Rectal smooth muscle tissue (tissue), 1 donor: ENCODE data around the gene PPARGC1A.

Experiments
- H3K27ac ChIP-seq: one replicate; pipeline ENCODE4 v1.7.0; 2013; ENCODE audit warnings: low read depth, low read length, inconsistent platforms
- H3K27me3 ChIP-seq: one replicate; pipeline ENCODE4 v1.7.0; 2013; ENCODE audit warnings: low read length; ENCODE audit not compliant: control insufficient read depth, insufficient read depth
- H3K36me3 ChIP-seq: one replicate; pipeline ENCODE4 v1.7.0; 2013; ENCODE audit warnings: low read length; ENCODE audit not compliant: control insufficient read depth, insufficient read depth
- H3K4me1 ChIP-seq: one replicate; pipeline ENCODE4 v1.7.0; 2013; ENCODE audit warnings: low read length; ENCODE audit not compliant: control insufficient read depth, insufficient read depth
- H3K4me3 ChIP-seq: one replicate; pipeline ENCODE4 v1.7.0; 2013; ENCODE audit warnings: low read length
- H3K9ac ChIP-seq: one replicate; pipeline ENCODE4 v1.7.0; 2013; ENCODE audit warnings: low read length

The PPARGC1A gene

DNA sequence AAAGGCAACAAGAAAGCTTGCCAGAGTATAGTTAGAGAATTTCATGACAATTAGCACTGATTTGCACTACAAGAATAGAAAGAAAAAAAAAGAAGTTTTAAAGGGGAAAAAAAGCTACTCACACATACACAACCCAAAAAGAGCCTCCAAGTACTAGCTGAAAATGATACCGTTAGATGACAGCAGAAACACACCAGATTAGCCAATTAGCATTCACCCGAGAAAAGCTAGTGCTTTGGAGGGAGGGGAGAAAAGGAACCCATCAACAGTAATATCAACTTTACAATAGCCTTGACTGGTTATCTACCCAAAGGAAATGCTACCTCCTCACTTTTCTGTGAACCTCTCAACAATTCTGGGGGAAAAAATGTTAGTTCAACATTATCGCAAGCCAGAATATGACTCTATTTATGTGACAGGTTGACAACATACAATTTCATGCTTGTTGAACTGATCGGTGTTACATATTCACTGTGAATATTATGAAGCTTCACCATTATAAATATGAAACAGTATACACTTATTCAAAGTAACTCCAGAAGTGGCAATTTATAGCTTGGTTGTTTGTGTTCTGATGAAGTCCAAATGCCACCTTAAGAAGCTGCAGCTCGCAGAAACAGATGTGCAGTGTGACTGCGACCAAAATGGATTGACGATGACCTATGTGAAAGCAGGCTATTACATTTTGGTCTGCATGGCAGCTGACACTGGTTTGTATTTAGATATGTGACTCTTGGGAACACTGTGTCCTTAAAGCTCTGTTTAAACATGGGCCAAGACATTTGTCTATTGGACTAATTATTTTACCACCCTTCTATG is 15.9 kb downstream of the PPARGC1A start:
- H3K27ac ChIP-seq = no peak overlapping the region
- peaks cover 15% of the 10 kb centered on the region for H3K4me1 ChIP-seq

DNA sequence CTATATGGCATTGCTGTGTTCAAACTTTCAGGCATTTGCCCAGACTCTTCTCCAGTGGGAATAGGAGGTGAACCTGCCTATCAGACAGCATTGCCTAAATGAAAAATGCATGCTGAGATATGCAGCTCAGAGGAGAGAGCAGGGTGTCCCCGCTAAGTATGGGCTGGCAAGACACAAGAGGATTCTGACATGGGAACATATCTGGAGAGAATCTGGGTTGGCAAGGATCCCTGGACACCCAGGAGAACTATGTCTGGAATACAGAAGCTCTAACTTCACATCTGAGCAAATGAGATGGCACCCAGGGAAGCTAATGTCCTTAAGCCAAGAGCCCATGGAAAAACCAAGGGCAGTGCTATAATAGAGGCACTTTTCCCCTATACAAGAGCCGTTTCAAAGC is 18.4 kb downstream of the PPARGC1A start:
- no peaks in the 10 kb centered on the region for H3K36me3 ChIP-seq
- H3K9ac ChIP-seq = no peak overlapping the region
- H3K27ac ChIP-seq = no peak overlapping the region
- H3K4me1 ChIP-seq = peaks cover 4% of the 10 kb centered on the region
- H3K27me3 ChIP-seq = no peaks in the 10 kb centered on the region
- no peak overlapping the region for H3K4me3 ChIP-seq

More for the DNA sequence above, 15.9 kb downstream of the PPARGC1A start:
- Histone ChIP-seq H3K4me3 (no peak overlapping the region), H3K9ac (no peak overlapping the region), H3K36me3 (no peaks in the 10 kb centered on the region), H3K27me3 (no peaks in the 10 kb centered on the region)

DNA sequence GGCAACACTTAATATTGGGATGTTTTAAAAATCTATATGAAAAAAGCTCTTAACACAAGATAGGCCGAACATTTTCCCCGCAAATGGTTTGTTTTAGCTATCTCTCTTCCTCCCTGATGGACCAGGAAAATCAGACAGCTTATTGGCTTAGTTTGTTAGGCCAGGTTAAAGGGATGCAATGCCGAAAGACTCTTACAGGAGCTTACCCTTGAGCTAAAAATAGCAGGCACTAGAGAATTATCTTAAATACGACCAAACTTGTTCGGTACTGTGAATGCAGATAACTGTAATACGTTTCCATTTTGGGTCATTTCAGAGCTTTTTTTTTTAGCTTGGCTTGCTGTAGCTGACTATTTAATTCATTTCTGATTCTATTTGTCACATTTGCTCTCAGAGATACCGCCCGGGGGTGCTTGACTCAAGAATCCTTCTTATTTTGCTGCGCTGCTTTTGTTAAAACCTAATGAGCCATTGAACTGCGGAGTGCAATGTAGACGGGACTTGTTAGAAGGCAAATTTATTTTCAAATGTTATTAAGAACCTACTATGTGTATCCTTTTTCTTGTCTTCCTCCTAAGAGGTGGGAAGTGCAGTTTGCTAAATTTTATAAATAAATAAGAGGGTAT is 23.3 kb downstream of the PPARGC1A start:
- no peaks in the 10 kb centered on the region for H3K27me3 ChIP-seq
- H3K4me3 ChIP-seq = no peak overlapping the region
- H3K9ac ChIP-seq = no peak overlapping the region
- H3K36me3 ChIP-seq = no peaks in the 10 kb centered on the region
- no peak overlapping the region for H3K27ac ChIP-seq
- H3K4me1 ChIP-seq = no peaks in the 10 kb centered on the region

DNA sequence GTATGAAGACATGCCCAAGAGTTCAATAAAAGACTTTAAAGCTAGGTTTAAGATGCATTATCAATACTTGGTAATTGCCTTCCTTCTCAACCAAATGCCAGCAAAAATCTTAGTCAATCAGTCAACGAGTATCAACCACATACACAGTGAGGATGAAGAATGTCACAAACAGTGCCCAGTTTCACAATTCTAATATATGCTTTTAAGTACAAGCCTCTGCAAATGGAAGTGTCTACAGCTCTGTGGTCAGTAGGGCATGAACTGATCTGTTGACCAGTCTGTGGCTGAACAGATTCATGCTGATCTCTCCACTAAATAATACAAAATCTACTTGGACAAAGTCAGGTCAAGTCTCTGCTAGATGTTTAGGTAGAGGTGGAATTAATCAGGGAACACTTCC is 27.9 kb downstream of the PPARGC1A start:
- no peak overlapping the region for H3K27ac ChIP-seq
- H3K27me3 ChIP-seq = no peaks in the 10 kb centered on the region
- H3K4me1 ChIP-seq = no peaks in the 10 kb centered on the region
- H3K9ac ChIP-seq = no peak overlapping the region
- H3K4me3 ChIP-seq = no peak overlapping the region
- no peaks in the 10 kb centered on the region for H3K36me3 ChIP-seq

DNA sequence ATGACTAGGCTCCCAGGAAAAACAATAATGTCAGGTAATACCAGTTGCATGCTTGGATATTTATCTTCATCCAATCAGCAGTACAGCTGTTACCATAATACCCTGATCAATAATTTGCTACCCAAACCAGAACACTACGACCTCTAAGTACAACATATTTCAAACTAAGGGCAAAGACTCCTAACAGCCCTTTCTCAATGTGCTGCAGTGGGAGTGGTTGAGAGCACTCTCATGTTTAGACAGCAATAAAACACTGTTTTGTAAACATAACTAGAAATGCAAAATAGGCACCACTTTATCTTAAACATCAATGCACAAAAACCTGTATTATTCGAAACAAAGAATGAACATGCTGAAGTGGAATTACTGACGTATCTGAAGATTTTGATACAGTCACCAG is 28.9 kb downstream of the PPARGC1A start:
- H3K4me3 ChIP-seq = no peak overlapping the region
- no peak overlapping the region for H3K9ac ChIP-seq
- no peaks in the 10 kb centered on the region for H3K4me1 ChIP-seq
- H3K27me3 ChIP-seq = no peaks in the 10 kb centered on the region
- no peaks in the 10 kb centered on the region for H3K36me3 ChIP-seq
- no peak overlapping the region for H3K27ac ChIP-seq

DNA sequence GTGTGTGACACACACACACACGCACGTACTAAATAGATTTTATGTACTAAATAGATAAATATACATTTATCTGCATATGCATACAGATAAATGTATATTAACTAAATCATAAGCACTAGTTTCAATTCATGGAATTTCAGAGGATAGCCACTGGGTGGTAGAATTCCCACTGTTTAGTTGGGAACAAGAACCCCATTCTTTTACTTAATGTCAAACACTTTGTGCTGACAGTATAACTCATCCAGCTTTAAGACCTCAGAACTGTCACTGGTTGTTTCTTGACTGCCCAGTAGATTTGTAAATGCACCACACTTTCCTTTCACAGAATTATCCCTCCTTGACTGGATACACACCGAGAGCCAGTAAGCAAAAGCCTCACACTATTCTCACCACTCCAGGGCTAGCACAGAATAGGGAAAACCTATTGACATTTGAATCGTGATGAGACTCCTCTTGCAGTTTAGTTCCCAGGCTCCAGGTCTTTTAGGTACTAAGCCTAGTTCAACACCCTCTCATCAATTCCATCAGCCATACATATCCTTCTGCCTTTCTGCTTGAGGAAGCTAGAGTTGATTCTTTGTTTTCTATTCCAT is 32.4 kb downstream of the PPARGC1A start:
- no peak overlapping the region for H3K27ac ChIP-seq
- no peak overlapping the region for H3K4me3 ChIP-seq
- H3K27me3 ChIP-seq = no peaks in the 10 kb centered on the region
- H3K4me1 ChIP-seq = no peaks in the 10 kb centered on the region
- no peak overlapping the region for H3K9ac ChIP-seq
- H3K36me3 ChIP-seq = no peaks in the 10 kb centered on the region

DNA sequence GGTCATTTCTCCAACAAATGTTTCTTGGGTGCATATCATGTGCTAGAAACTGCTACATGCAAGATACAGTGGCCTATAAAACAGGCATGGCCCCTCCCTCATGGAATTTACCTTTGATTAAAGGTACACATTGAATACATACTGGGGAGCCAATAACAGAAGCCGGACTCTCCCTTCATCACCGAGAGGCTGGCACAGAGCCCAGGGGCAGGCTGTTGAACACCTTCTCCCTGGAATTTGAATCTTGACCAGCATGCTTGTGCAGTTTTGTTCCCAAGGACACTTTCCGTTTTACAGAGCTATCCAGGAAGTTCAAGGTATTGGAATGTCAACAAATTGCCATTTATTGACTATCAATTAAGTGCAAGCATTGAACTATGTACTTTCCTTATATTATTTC is 33.2 kb downstream of the PPARGC1A start:
- Histone ChIP-seq H3K36me3 (no peaks in the 10 kb centered on the region), H3K27ac (no peak overlapping the region), H3K4me1 (no peaks in the 10 kb centered on the region), H3K9ac (no peak overlapping the region), H3K4me3 (no peak overlapping the region), H3K27me3 (no peaks in the 10 kb centered on the region)

DNA sequence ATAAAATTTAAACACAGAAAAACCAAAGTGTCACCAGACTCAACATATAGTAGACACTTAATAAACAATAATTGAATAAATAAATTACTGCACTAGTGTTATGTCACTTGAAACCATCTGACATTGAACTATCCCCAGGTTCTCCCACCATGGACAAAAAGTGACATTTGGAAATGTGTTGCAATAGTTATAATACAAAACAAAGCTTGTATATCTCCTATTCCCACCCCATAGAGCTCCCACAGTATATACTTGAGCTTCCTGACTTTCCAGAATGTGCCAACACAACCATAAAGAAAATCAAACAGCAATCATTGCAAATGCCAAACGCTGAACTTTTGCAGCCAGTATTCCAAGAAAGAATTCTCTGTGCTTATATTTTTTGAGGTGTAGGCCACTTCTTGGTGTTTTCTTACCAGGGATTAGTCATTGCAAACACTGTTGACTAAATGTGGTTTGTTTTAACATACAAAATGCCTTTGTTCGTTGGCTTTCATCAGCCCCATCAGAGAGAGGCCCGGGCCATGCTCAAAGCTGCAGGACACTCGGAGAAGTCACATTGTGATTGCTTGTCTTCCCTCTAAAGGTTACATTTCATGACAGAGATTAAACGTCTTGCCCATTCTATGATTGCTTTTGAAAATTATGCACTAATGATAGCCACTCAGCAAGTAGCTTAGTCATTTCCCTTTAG is 33.8 kb downstream of the PPARGC1A start:
- H3K27ac ChIP-seq = no peak overlapping the region
- H3K4me1 ChIP-seq = no peaks in the 10 kb centered on the region
- H3K4me3 ChIP-seq = no peak overlapping the region
- no peaks in the 10 kb centered on the region for H3K27me3 ChIP-seq
- no peak overlapping the region for H3K9ac ChIP-seq
- H3K36me3 ChIP-seq = no peaks in the 10 kb centered on the region

DNA sequence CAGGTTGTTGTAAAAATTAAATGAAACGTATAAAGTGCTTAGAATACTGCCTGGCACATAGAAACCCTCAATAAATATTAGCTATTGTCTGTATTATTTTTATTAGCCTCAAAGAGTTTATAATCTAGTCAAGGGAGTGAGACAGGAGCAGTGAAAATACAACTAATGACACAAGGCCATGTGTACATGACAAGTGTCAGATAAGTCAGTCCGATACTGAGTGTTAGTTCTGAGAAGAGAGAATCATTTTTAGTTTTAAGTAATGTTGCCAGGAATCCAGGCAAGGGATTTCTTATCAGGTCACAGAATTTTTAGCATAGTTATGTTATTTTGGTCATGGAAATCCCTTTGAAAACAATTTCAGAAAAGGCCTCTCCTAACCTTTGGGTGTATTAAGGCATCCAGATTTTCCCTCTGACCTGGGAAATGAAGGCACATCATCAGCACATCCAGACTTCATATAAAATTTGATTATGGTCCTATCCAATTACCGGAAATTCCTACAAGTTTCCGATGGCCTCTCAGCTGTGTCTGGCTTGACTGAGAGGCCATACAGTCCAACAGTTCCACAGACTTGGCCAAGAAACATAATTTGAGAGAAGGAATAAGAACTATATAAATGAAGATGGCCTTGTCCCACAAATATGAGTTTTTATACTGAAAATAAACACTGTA is 35.7 kb downstream of the PPARGC1A start:
- Histone ChIP-seq H3K36me3 (no peaks in the 10 kb centered on the region), H3K27me3 (no peaks in the 10 kb centered on the region), H3K9ac (no peak overlapping the region), H3K4me1 (no peaks in the 10 kb centered on the region), H3K27ac (no peak overlapping the region), H3K4me3 (no peak overlapping the region)

DNA sequence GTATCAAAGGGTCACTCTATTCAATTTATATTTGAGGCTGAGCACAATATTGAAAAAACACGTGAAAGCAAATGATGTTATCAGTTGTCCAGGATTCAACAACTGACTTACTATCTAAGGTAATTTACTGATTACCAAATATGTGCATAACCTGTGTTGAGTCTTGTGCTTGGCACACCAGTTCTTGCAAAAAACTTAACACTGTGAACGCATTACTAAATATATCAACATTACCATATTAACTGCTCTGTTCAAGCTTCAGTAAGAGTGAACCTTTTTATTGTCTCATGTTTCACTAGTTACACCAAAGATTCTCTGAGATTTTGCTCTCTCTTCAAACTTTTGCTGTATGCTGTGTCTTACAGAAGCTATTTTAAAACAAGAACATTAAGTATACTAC is 38.4 kb downstream of the PPARGC1A start:
- H3K27me3 ChIP-seq = no peaks in the 10 kb centered on the region
- no peak overlapping the region for H3K4me3 ChIP-seq
- H3K4me1 ChIP-seq = no peaks in the 10 kb centered on the region
- no peak overlapping the region for H3K9ac ChIP-seq
- no peaks in the 10 kb centered on the region for H3K36me3 ChIP-seq
- no peak overlapping the region for H3K27ac ChIP-seq

DNA sequence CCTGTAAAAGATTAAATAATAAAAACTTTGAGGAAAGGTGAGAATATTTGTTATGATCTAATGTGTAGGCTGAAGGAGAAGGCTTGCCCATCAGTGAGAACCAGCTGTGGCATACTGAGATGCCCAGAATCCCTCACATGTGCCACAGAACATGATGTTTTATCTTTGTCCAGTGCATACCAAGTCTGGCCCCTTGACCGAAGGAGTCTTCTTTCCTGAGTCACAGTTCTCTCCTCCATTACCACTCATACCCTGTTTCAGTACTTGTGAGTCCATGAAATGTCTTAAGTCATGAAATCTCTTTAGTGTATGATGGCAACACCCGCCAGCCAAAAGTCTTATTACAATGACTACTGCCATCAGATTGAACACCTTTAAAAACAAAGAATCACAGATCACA is 42.7 kb downstream of the PPARGC1A start:
- Histone ChIP-seq H3K36me3 (no peaks in the 10 kb centered on the region), H3K4me1 (no peaks in the 10 kb centered on the region), H3K4me3 (no peak overlapping the region), H3K27me3 (no peaks in the 10 kb centered on the region), H3K27ac (no peak overlapping the region), H3K9ac (no peak overlapping the region)

DNA sequence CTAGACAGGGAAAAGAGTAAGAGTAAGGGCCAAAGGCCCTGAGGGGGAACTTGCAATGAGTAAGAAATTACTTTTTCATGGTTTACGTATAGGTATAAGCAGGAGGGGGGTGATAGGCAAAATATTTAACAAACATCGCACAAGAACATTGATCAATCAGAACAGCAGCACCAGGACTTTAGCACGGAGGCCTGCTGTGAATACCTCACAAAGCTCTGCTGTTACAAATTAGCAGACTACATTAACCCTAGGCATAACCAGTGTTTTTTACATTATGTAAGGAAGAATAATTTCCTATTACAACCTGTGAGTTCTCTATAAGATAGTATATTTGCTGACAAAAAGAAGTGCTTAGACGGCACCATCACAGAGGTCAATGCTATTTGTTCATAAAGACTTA is 44.9 kb downstream of the PPARGC1A start:
- Histone ChIP-seq H3K27me3 (no peaks in the 10 kb centered on the region), H3K27ac (no peak overlapping the region), H3K4me1 (no peaks in the 10 kb centered on the region)

More for the DNA sequence above, 44.9 kb downstream of the PPARGC1A start:
- Histone ChIP-seq H3K9ac (no peak overlapping the region), H3K4me3 (no peak overlapping the region), H3K36me3 (no peaks in the 10 kb centered on the region)
